GM18870 (cell line): ENCODE results near the gene ABHD17C.

Source experiments
- ATAC-seq: cut with Tn5 transposase; IDR thresholded peaks from one replicate; pipeline ENCODE4 v1.9.1; 2021; ENCODE audit warnings: moderate library complexity; ENCODE audit not compliant: unreplicated experiment

Gene ABHD17C

GRCh38 chr15:80785335-80785734 is 90.2 kb downstream of the ABHD17C start:
- ATAC-seq: no peak

GRCh38 chr15:80785811-80786354 is 90.8 kb downstream of the ABHD17C start:
- ATAC-seq: no peak

- ATAC-seq: no peak
These were observed 92.2 kb downstream of the ABHD17C start for GRCh38 chr15:80787316-80787715.

- no peak for ATAC-seq
These were observed 93.4 kb downstream of the ABHD17C start for GRCh38 chr15:80788536-80788935.

GRCh38 chr15:80789296-80789695 is 94.2 kb downstream of the ABHD17C start:
- ATAC-seq: no peak

- no peak for ATAC-seq
These were observed 94.7 kb downstream of the ABHD17C start for GRCh38 chr15:80789796-80790195.

- ATAC-seq: no peak
These were observed 95.1 kb downstream of the ABHD17C start for GRCh38 chr15:80790236-80790635.

- ATAC-seq: no peak
These were observed 95.9 kb downstream of the ABHD17C start for GRCh38 chr15:80791004-80791403.

- ATAC-seq: no peak
These were observed 101.3 kb downstream of the ABHD17C start for GRCh38 chr15:80796407-80796806.

- ATAC-seq: no peak
These were observed 103.8 kb downstream of the ABHD17C start for GRCh38 chr15:80798911-80799310.

- no peak for ATAC-seq
These were observed 105.0 kb downstream of the ABHD17C start for GRCh38 chr15:80800067-80800466.

- ATAC-seq: no peak
These were observed 107.0 kb downstream of the ABHD17C start for GRCh38 chr15:80801891-80802680.

GRCh38 chr15:80803580-80804525 is 108.7 kb downstream of the ABHD17C start:
- ATAC-seq: no peak

- no peak for ATAC-seq
These were observed 109.9 kb downstream of the ABHD17C start for GRCh38 chr15:80804970-80805495.
